Skeletal muscle satellite cell (primary cell): Measurements from ENCODE around the gene ANKRD50. TPM values are rescaled to one million over a fixed set of nuclear protein-coding genes. Genes with fewer than 3 reads are reported as not detected.

Source experiments
- H3K27me3 ChIP-seq: 2 replicates; pipeline ENCODE4 v1.7.0; 2013; ENCODE audit warnings: low read length; ENCODE audit not compliant: control insufficient read depth, insufficient read depth
- H3K36me3 ChIP-seq: 2 replicates; pipeline ENCODE4 v1.7.0; 2013; ENCODE audit warnings: mild to moderate bottlenecking, control low read depth, low read length; ENCODE audit not compliant: insufficient read depth
- H3K4me1 ChIP-seq: 2 replicates; pipeline ENCODE4 v1.7.0; 2013; ENCODE audit warnings: low read length; ENCODE audit not compliant: control insufficient read depth, insufficient read depth
- H3K4me2 ChIP-seq: 2 replicates; pipeline ENCODE4 v1.7.0; 2013; ENCODE audit warnings: mild to moderate bottlenecking, low read length
- H3K4me3 ChIP-seq: 2 replicates; pipeline ENCODE4 v1.7.0; 2013; ENCODE audit warnings: low read length
- H3K9ac ChIP-seq: 2 replicates; pipeline ENCODE4 v1.7.0; 2013; ENCODE audit warnings: mild to moderate bottlenecking, low read depth, low read length, moderate library complexity
- H3K9me3 ChIP-seq: replicated peaks from 2 replicates; pipeline ENCODE4 v1.7.0; 2013; ENCODE audit warnings: mild to moderate bottlenecking, control low read depth, low read length
- total RNA-seq: library from RNA; depleted of rRNA; stranded (reverse); fragments of >200 nt; gene quantifications from 2 replicates; pipeline ENCODE4 v1.2.3, GENCODE V29; 2012; rRNA removed

Gene ANKRD50
- total RNA-seq = 12.7 and 12.9 TPM in 2 replicates

GRCh38 chr4:124712372-124713184 lies at the start of gene ANKRD50:
Gene ANKRD50 (minus strand): TSS chr4:124712732. CDS start chr4:124710511, 2,221 bp downstream.
- peaks cover 31% of the 10 kb centered on the region for H3K4me1 ChIP-seq
- H3K36me3 ChIP-seq = peaks cover 3% of the 10 kb centered on the region
- H3K27me3 ChIP-seq = no peaks in the 10 kb centered on the region
- H3K9ac ChIP-seq = peak within 1 kb of the TSS; percentile 98
- peak within 1 kb of the TSS; percentile 89 for H3K4me2 ChIP-seq
- H3K4me3 ChIP-seq = peak within 1 kb of the TSS; percentile 95
- H3K9me3 ChIP-seq = no peaks in the 10 kb centered on the region

- Histone ChIP-seq H3K9me3 (no peaks in the 10 kb centered on the region), H3K9ac (no peak overlapping the region), H3K27me3 (no peaks in the 10 kb centered on the region), H3K36me3 (no peaks in the 10 kb centered on the region), H3K4me2 (peak overlapping the region; percentile 26), H3K4me1 (peaks cover 22% of the 10 kb centered on the region), H3K4me3 (no peak overlapping the region)
These were observed 44.6 kb upstream of the ANKRD50 start for GRCh38 chr4:124757126-124757525.

GRCh38 chr4:124754681-124755080 lies 42.1 kb upstream of the ANKRD50 start:
- Histone ChIP-seq H3K9ac (no peak overlapping the region), H3K27me3 (no peaks in the 10 kb centered on the region), H3K4me3 (no peak overlapping the region), H3K9me3 (no peaks in the 10 kb centered on the region), H3K4me1 (peaks cover 22% of the 10 kb centered on the region), H3K36me3 (no peaks in the 10 kb centered on the region), H3K4me2 (no peak overlapping the region)

GRCh38 chr4:124753941-124754581 lies 41.5 kb upstream of the ANKRD50 start:
- no peak overlapping the region for H3K9ac ChIP-seq
- no peak overlapping the region for H3K4me3 ChIP-seq
- no peak overlapping the region for H3K4me2 ChIP-seq
- no peaks in the 10 kb centered on the region for H3K36me3 ChIP-seq
- H3K27me3 ChIP-seq = no peaks in the 10 kb centered on the region
- peaks cover 22% of the 10 kb centered on the region for H3K4me1 ChIP-seq
- H3K9me3 ChIP-seq = no peaks in the 10 kb centered on the region

- Histone ChIP-seq H3K36me3 (no peaks in the 10 kb centered on the region), H3K9me3 (no peaks in the 10 kb centered on the region), H3K27me3 (no peaks in the 10 kb centered on the region), H3K4me3 (no peak overlapping the region), H3K4me2 (no peak overlapping the region), H3K9ac (no peak overlapping the region), H3K4me1 (peaks cover 7% of the 10 kb centered on the region)
These were observed 36.9 kb upstream of the ANKRD50 start for GRCh38 chr4:124749421-124749820.

- H3K9ac ChIP-seq = no peak overlapping the region
- no peaks in the 10 kb centered on the region for H3K27me3 ChIP-seq
- peaks cover 3% of the 10 kb centered on the region for H3K4me1 ChIP-seq
- H3K4me2 ChIP-seq = no peak overlapping the region
- no peaks in the 10 kb centered on the region for H3K9me3 ChIP-seq
- H3K36me3 ChIP-seq = no peaks in the 10 kb centered on the region
- no peak overlapping the region for H3K4me3 ChIP-seq
These were observed 36.4 kb upstream of the ANKRD50 start for GRCh38 chr4:124748965-124749364.

- Histone ChIP-seq H3K27me3 (no peaks in the 10 kb centered on the region), H3K9me3 (no peaks in the 10 kb centered on the region), H3K9ac (no peak overlapping the region), H3K4me1 (no peaks in the 10 kb centered on the region), H3K36me3 (no peaks in the 10 kb centered on the region), H3K4me3 (no peak overlapping the region), H3K4me2 (no peak overlapping the region)
These were observed 33.7 kb upstream of the ANKRD50 start for GRCh38 chr4:124745985-124746801.

GRCh38 chr4:124743711-124744110 lies 31.2 kb upstream of the ANKRD50 start:
- no peak overlapping the region for H3K4me2 ChIP-seq
- no peaks in the 10 kb centered on the region for H3K36me3 ChIP-seq
- no peaks in the 10 kb centered on the region for H3K27me3 ChIP-seq
- no peak overlapping the region for H3K4me3 ChIP-seq
- H3K9ac ChIP-seq = no peak overlapping the region
- no peaks in the 10 kb centered on the region for H3K9me3 ChIP-seq
- H3K4me1 ChIP-seq = no peaks in the 10 kb centered on the region

GRCh38 chr4:124740501-124740900 lies 28.0 kb upstream of the ANKRD50 start:
- no peak overlapping the region for H3K4me3 ChIP-seq
- no peaks in the 10 kb centered on the region for H3K9me3 ChIP-seq
- H3K27me3 ChIP-seq = no peaks in the 10 kb centered on the region
- H3K4me2 ChIP-seq = no peak overlapping the region
- H3K4me1 ChIP-seq = no peaks in the 10 kb centered on the region
- H3K9ac ChIP-seq = no peak overlapping the region
- H3K36me3 ChIP-seq = no peaks in the 10 kb centered on the region

GRCh38 chr4:124738994-124739393 lies 26.5 kb upstream of the ANKRD50 start:
- H3K27me3 ChIP-seq = no peaks in the 10 kb centered on the region
- H3K36me3 ChIP-seq = no peaks in the 10 kb centered on the region
- no peak overlapping the region for H3K9ac ChIP-seq
- no peaks in the 10 kb centered on the region for H3K9me3 ChIP-seq
- H3K4me1 ChIP-seq = no peaks in the 10 kb centered on the region
- H3K4me2 ChIP-seq = no peak overlapping the region
- H3K4me3 ChIP-seq = no peak overlapping the region

- H3K27me3 ChIP-seq = no peaks in the 10 kb centered on the region
- no peak overlapping the region for H3K4me2 ChIP-seq
- H3K4me3 ChIP-seq = no peak overlapping the region
- H3K4me1 ChIP-seq = no peaks in the 10 kb centered on the region
- no peaks in the 10 kb centered on the region for H3K9me3 ChIP-seq
- H3K9ac ChIP-seq = no peak overlapping the region
- H3K36me3 ChIP-seq = no peaks in the 10 kb centered on the region
These were observed 25.1 kb upstream of the ANKRD50 start for GRCh38 chr4:124737619-124738018.
